Activated T-helper 1 cell treated with anti-CD3 and anti-CD28 coated beads, Interleukin-12 subunit alpha, Interleukin-12 subunit beta, Interleukin-2, Interleukin-4 antibody, amounts not matched to agents 30 ng/mL and 10 ng/mL and 1 ng/mL, durations not matched to agents 14 hours and 24 hours and 36 hours (primary cell): ENCODE results near the gene SLC8A2. TPM values are rescaled to one million over a fixed set of nuclear protein-coding genes. Genes with fewer than 3 reads are reported as not detected.

Source experiments
- DNase-seq: peaks from one replicate; pipeline ENCODE4 v3.0.0; 2021; ENCODE audit warnings: low spot score
- H3K27ac Mint-ChIP-seq: one replicate; pipeline ENCODE4 v1.8.0; 2021; ENCODE audit warnings: mild to moderate bottlenecking, mixed read lengths
- H3K27me3 Mint-ChIP-seq: one replicate; pipeline ENCODE4 v1.8.0; 2022; ENCODE audit warnings: mild to moderate bottlenecking, moderate library complexity, mixed read lengths; ENCODE audit not compliant: insufficient read depth
- H3K36me3 Mint-ChIP-seq: one replicate; pipeline ENCODE4 v1.8.0; 2021; ENCODE audit warnings: low read depth, mixed read lengths
- H3K4me1 Mint-ChIP-seq: one replicate; pipeline ENCODE4 v1.8.0; 2021; ENCODE audit warnings: low read depth, mixed read lengths
- H3K4me3 Mint-ChIP-seq: one replicate; pipeline ENCODE4 v1.8.0; 2021; ENCODE audit warnings: mild to moderate bottlenecking, moderate library complexity, mixed read lengths
- H3K9me3 Mint-ChIP-seq: one replicate; pipeline ENCODE4 v1.8.0; 2021; ENCODE audit warnings: mixed read lengths
- intact Hi-C: fragments of 100-400 bp; cut with micrococcal nuclease; formaldehyde crosslinking; loops from one replicate; pipeline ENCODE4 v1.15.1; 2024
- total RNA-seq: library from RNA; stranded (reverse); gene quantifications from 2 replicates; pipeline ENCODE4 v1.2.3, GENCODE V29; 2022

The SLC8A2 gene
- total RNA-seq, 1 donor from 2014 or later = not detected

DNA sequence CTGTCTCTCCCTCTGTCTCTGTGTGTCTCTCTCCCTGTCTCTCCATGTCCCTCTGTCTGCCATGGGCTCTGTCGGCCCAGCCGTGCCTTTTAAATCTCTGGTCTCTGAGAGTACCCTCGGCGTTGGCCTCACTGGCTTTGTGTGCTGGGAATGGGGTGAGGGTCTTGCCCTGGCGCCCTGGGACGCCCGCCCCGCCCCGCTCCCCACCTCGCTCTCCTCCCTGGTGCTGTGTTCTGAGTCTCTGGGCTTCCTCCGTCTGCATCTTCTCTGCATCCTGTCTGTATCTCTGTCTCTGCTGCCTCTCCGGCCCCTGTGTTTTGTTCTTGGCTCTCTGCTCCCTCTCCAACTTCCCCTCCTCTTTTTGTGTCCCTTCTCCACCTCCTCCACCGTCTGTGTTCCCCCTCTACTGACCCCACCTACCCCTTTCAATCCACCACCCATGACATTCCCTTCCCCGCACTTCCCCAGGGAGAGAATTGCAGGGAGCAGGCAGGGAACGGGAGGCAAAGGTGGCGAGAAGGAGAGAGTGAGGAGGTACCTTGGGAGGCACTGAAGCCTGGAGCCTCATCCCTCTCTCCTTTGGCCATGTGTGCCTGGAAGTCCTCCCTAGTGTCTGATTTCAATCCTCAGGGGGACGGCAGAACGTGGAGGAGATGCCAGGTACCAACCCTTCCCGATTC is 48.4 kb downstream of the SLC8A2 start:
- Mint-ChIP-seq H3K27me3 (peaks cover 63% of the 10 kb centered on the region), H3K27ac (no peak overlapping the region), H3K36me3 (peaks cover 7% of the 10 kb centered on the region), H3K4me1 (peaks cover 5% of the 10 kb centered on the region), H3K9me3 (no peaks in the 10 kb centered on the region), H3K4me3 (no peak overlapping the region)
- no peak for DNase-seq
- intact Hi-C loops = no loop called here

DNA sequence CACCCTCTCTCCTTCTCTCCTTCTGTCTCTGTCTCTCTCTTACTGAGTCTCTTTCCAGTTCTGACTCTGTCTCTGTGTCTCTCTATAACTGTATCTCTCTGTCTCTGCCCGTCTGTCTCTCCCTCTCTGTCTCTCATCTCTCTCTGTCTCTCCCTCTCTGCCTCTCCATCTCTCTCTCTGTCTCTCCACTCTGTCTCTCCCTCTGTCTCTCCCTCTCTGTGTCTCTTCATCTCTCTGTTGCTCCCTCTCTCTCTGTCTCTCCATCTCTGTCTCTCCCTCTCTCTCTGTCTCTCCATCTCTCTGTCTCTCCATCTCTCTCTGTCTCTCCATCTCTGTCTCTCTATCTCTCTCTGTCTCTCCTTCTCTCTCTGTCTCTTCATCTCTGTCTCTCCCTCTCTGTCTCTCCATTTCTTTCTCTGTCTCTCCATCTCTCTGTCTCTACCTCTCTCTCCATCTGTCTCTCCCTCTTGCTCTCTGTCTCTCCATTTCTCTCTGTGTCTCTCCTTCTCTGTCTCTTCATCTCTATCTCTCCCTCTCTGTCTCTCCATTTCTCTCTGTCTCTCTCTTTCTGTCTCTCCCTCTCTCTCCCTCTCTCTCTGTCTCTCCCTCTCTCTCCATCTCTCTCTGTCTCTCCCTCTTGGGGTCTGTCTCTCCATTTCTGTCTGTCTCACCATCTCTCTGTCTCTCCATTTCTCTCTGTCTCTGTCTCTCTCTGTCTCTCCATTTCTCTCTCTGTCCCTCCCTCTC is 49.1 kb downstream of the SLC8A2 start:
- H3K9me3 Mint-ChIP-seq = no peaks in the 10 kb centered on the region
- intact Hi-C loops = no loop called here
- peaks cover 7% of the 10 kb centered on the region for H3K36me3 Mint-ChIP-seq
- H3K4me3 Mint-ChIP-seq = no peak overlapping the region
- DNase-seq = no peak
- H3K4me1 Mint-ChIP-seq = peaks cover 13% of the 10 kb centered on the region
- peaks cover 70% of the 10 kb centered on the region for H3K27me3 Mint-ChIP-seq
- peak overlapping the region; percentile 21 for H3K27ac Mint-ChIP-seq

GRCh38 chr19:47421844-47422395 is 49.8 kb downstream of the SLC8A2 start:
- peaks cover 7% of the 10 kb centered on the region for H3K36me3 Mint-ChIP-seq
- peaks cover 15% of the 10 kb centered on the region for H3K4me1 Mint-ChIP-seq
- H3K27me3 Mint-ChIP-seq = peaks cover 77% of the 10 kb centered on the region
- H3K9me3 Mint-ChIP-seq = no peaks in the 10 kb centered on the region
- H3K4me3 Mint-ChIP-seq = no peak overlapping the region
- intact Hi-C loops = no loop called here
- DNase-seq = no peak
- H3K27ac Mint-ChIP-seq = no peak overlapping the region

DNA sequence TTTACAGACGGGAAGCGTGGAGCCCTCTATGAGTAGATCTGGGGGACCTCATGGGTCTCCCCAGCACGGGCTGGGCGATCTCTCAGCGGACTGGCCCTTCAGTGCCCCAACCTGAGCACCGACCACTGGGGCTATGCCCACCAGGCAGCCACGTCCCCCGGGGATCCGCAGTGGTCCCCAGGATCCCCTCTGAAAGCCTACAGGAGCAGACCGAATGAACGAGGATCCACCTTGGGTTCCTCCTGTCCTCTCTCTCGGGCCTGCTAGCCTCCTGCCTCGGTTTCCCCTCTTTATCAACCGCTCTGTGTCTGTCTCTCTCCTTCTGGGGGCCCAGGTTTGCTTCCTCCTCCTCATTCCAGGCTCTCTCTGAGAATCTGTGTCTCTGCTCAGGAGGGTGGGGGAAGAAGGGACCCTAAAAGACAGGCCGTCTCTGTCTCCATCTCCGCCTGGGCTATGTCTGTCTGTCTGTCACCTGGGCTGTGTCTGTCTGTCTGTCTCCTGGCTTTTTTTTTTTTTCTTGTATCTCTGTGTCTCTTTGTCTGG is 50.4 kb downstream of the SLC8A2 start:
- Mint-ChIP-seq H3K4me1 (peaks cover 15% of the 10 kb centered on the region), H3K27ac (no peak overlapping the region), H3K27me3 (peaks cover 80% of the 10 kb centered on the region), H3K36me3 (peaks cover 7% of the 10 kb centered on the region), H3K9me3 (no peaks in the 10 kb centered on the region), H3K4me3 (no peak overlapping the region)
- intact Hi-C loops = no loop called here
- no peak for DNase-seq

GRCh38 chr19:47419789-47420188 is 51.9 kb downstream of the SLC8A2 start:
- no peaks in the 10 kb centered on the region for H3K9me3 Mint-ChIP-seq
- H3K27me3 Mint-ChIP-seq = peaks cover 82% of the 10 kb centered on the region
- peaks cover 7% of the 10 kb centered on the region for H3K36me3 Mint-ChIP-seq
- no peak overlapping the region for H3K4me3 Mint-ChIP-seq
- intact Hi-C loops = loop anchor here (1.0 kb wide), 1 partner anchor 9 kb away; no protein-coding TSS in a partner anchor
- H3K4me1 Mint-ChIP-seq = peaks cover 15% of the 10 kb centered on the region
- no peak overlapping the region for H3K27ac Mint-ChIP-seq
- no peak for DNase-seq

GRCh38 chr19:47419030-47419783 is 52.5 kb downstream of the SLC8A2 start, which contains the start of gene MEIS3:
MEIS3 (minus strand) TSS chr19:47419527; CDS start chr19:47419081, 446 bp downstream.
- Mint-ChIP-seq H3K4me3 (no peak within 1 kb of the TSS), H3K9me3 (no peaks in the 10 kb centered on the region)

GRCh38 chr19:47418692-47419029 is 53.0 kb downstream of the SLC8A2 start:
- DNase-seq = no peak
- no peaks in the 10 kb centered on the region for H3K9me3 Mint-ChIP-seq
- peaks cover 75% of the 10 kb centered on the region for H3K27me3 Mint-ChIP-seq
- peaks cover 7% of the 10 kb centered on the region for H3K36me3 Mint-ChIP-seq
- peaks cover 15% of the 10 kb centered on the region for H3K4me1 Mint-ChIP-seq
- intact Hi-C loops = no loop called here
- no peak overlapping the region for H3K27ac Mint-ChIP-seq
- no peak overlapping the region for H3K4me3 Mint-ChIP-seq

More at GRCh38 chr19:47419030-47419783, 52.5 kb downstream of the SLC8A2 start, which contains the start of gene MEIS3:
- Mint-ChIP-seq H3K36me3 (peaks cover 7% of the 10 kb centered on the region), H3K27ac (no peak within 1 kb of the TSS), H3K27me3 (peaks cover 79% of the 10 kb centered on the region), H3K4me1 (peaks cover 15% of the 10 kb centered on the region)
- intact Hi-C loops = no loop called here
- no peak for DNase-seq

- H3K27me3 Mint-ChIP-seq = peaks cover 72% of the 10 kb centered on the region
- H3K36me3 Mint-ChIP-seq = peaks cover 6% of the 10 kb centered on the region
- H3K27ac Mint-ChIP-seq = no peak overlapping the region
- H3K4me1 Mint-ChIP-seq = peaks cover 15% of the 10 kb centered on the region
- DNase-seq = no peak
- H3K4me3 Mint-ChIP-seq = peak overlapping the region; percentile 41
- intact Hi-C loops = no loop called here
- H3K9me3 Mint-ChIP-seq = no peaks in the 10 kb centered on the region
Observed at GRCh38 chr19:47417746-47418691, 53.7 kb downstream of the SLC8A2 start.

- Mint-ChIP-seq H3K27me3 (peaks cover 64% of the 10 kb centered on the region), H3K9me3 (no peaks in the 10 kb centered on the region), H3K4me1 (peaks cover 15% of the 10 kb centered on the region), H3K4me3 (no peak overlapping the region), H3K36me3 (peaks cover 2% of the 10 kb centered on the region), H3K27ac (no peak overlapping the region)
- intact Hi-C loops = no loop called here
- no peak for DNase-seq
Observed at GRCh38 chr19:47417107-47417745, 54.5 kb downstream of the SLC8A2 start.

- H3K4me3 Mint-ChIP-seq = no peak overlapping the region
- peaks cover 60% of the 10 kb centered on the region for H3K27me3 Mint-ChIP-seq
- H3K9me3 Mint-ChIP-seq = no peaks in the 10 kb centered on the region
- H3K36me3 Mint-ChIP-seq = peaks cover 2% of the 10 kb centered on the region
- no peak for DNase-seq
- H3K27ac Mint-ChIP-seq = no peak overlapping the region
- H3K4me1 Mint-ChIP-seq = peaks cover 14% of the 10 kb centered on the region
- intact Hi-C loops = no loop called here
Observed at GRCh38 chr19:47416643-47416985, 55.1 kb downstream of the SLC8A2 start.

GRCh38 chr19:47415953-47416642 is 55.6 kb downstream of the SLC8A2 start:
- Mint-ChIP-seq H3K27me3 (peaks cover 55% of the 10 kb centered on the region), H3K4me3 (no peak overlapping the region)

More at GRCh38 chr19:47415953-47416642, 55.6 kb downstream of the SLC8A2 start:
- no peaks in the 10 kb centered on the region for H3K36me3 Mint-ChIP-seq
- H3K9me3 Mint-ChIP-seq = no peaks in the 10 kb centered on the region
- no peak overlapping the region for H3K27ac Mint-ChIP-seq
- no peak for DNase-seq
- intact Hi-C loops = no loop called here
- peaks cover 11% of the 10 kb centered on the region for H3K4me1 Mint-ChIP-seq
